PC-3 (cell line): Measurements from ENCODE around the gene KCNA4. TPM values are rescaled to one million over a fixed set of nuclear protein-coding genes. Genes with fewer than 3 reads are reported as not detected.
"Not testable (repeated sequence)": the region's sequence is repeated elsewhere in the genome, so short reads cannot be mapped to it uniquely, and the experiment has no call there.

Experiments
- ATAC-seq: fragments of 200-7000 bp; cut with Tn5 transposase; 2 replicates; pipeline ENCODE4 v1.9.1; 2020; ENCODE audit warnings: mild to moderate bottlenecking, moderate library complexity
- BruUV-seq: library from RNA; stranded (reverse); fragments of 400-500 nt; replicated peaks from 2 replicates; lab custom pipeline; 2021; lab: Mats Ljungman, UMichigan
- CTCF ChIA-PET: fragments of 300-600 bp; sonication (Branson Sonifier 250); formaldehyde crosslinking; loops from one replicate; lab custom pipeline; 2022; ENCODE audit warnings: antibody characterized with exemption; lab: Charles Lee
- POLR2A ChIA-PET: fragments of 300-600 bp; sonication (Branson Sonifier 250); formaldehyde crosslinking; loops from one replicate; lab custom pipeline; 2022; ENCODE audit warnings: antibody characterized with exemption; ENCODE audit not compliant: unreplicated experiment; lab: Charles Lee
- DNase-seq: peaks from one replicate; pipeline ENCODE4 v3.0.0-alpha.2; 2015
- H2AFZ ChIP-seq: fragments of 300-600 bp; sonication (generic); 2 replicates; pipeline ENCODE4 v1.6.0; 2016; ENCODE audit warnings: antibody characterized with exemption, low read length
- H3F3A ChIP-seq: fragments of 300-600 bp; sonication (generic); one replicate; pipeline ENCODE4 v1.6.0; 2017; ENCODE audit warnings: antibody characterized with exemption, low read length, control low read depth, mild to moderate bottlenecking; ENCODE audit not compliant: unreplicated experiment
- H3K27ac ChIP-seq: fragments of 300-600 bp; sonication (generic); 2 replicates; pipeline ENCODE4 v1.5.1; 2016; ENCODE audit warnings: mild to moderate bottlenecking, low read length
- H3K27me3 ChIP-seq: fragments of 300-600 bp; sonication (generic); 2 replicates; pipeline ENCODE4 v1.6.1; 2016; ENCODE audit warnings: low read length, mixed read lengths
- H3K36me3 ChIP-seq: fragments of 300-600 bp; sonication (generic); 2 replicates; pipeline ENCODE4 v1.6.1; 2016; ENCODE audit warnings: low read depth, mixed run types, low read length, mixed read lengths
- H3K4me1 ChIP-seq: fragments of 300-600 bp; sonication (generic); 2 replicates; pipeline ENCODE4 v1.5.1; 2016; ENCODE audit warnings: low read length; ENCODE audit not compliant: insufficient read depth
- H3K4me2 ChIP-seq: fragments of 300-600 bp; sonication (generic); 2 replicates; pipeline ENCODE4 v1.6.0; 2016; ENCODE audit warnings: low read length
- H3K4me3 ChIP-seq: fragments of 300-600 bp; sonication (generic); 2 replicates; pipeline ENCODE4 v1.5.1; 2016; ENCODE audit warnings: mild to moderate bottlenecking, low read length, mixed read lengths
- H3K79me2 ChIP-seq: fragments of 300-600 bp; sonication (generic); 2 replicates; pipeline ENCODE4 v1.6.1; 2017; ENCODE audit warnings: low read length, mixed read lengths
- H3K9ac ChIP-seq: fragments of 300-600 bp; sonication (generic); 2 replicates; pipeline ENCODE4 v1.6.0; 2016; ENCODE audit warnings: mild to moderate bottlenecking, low read length
- H3K9me2 ChIP-seq: fragments of 300-600 bp; sonication (generic); replicated peaks from 2 replicates; pipeline ENCODE4 v1.6.1; 2016; ENCODE audit warnings: mixed run types, low read length, mixed read lengths
- H3K9me3 ChIP-seq: fragments of 300-600 bp; sonication (generic); 2 replicates; pipeline ENCODE4 v1.6.1; 2016; ENCODE audit warnings: low read length, mixed read lengths
- H4K20me1 ChIP-seq: fragments of 300-600 bp; sonication (generic); 2 replicates; pipeline ENCODE4 v1.6.1; 2016; ENCODE audit warnings: low read length, mixed read lengths
- EZH2 ChIP-seq: fragments of 300-600 bp; sonication (generic); IDR thresholded peaks from one replicate; pipeline ENCODE4 v1.6.1; 2017; ENCODE audit warnings: antibody characterized with exemption, mild to moderate bottlenecking, low read length; ENCODE audit not compliant: unreplicated experiment
- EZH2phosphoT487 ChIP-seq: fragments of 300-600 bp; sonication (generic); IDR thresholded peaks from 2 replicates; pipeline ENCODE4 v1.6.1; 2018; ENCODE audit warnings: mild to moderate bottlenecking, antibody characterized with exemption, low read length, borderline replicate concordance
- intact Hi-C: fragments of 100-400 bp; cut with micrococcal nuclease; formaldehyde crosslinking; loops from 2 replicates; pipeline ENCODE4 v1.9.0; 2023
- total RNA-seq: library from RNA; depleted of rRNA; stranded (reverse); fragments of >200 nt; gene quantifications from 2 replicates; pipeline ENCODE4 v1.2.3, GENCODE V29; 2014
- TF ChIP-seq, protein P1 (sequence below): fragments of 300-600 bp; sonication (generic); conservative IDR thresholded peaks from 2 replicates; pipeline ENCODE4 v1.5.1; 2017; ENCODE audit warnings: antibody characterized with exemption, low read depth, mild to moderate bottlenecking, low read length

The KCNA4 gene
- total RNA-seq, 1 experiment from 2014 or later, result not detected

GRCh38 chr11:30034166-30034565 is 17.3 kb upstream of the KCNA4 start:
- H3K36me3 ChIP-seq, H3K27ac ChIP-seq, POLR2A ChIA-PET, DNase-seq, H3K4me1 ChIP-seq, ATAC-seq, H3K9ac ChIP-seq, H3F3A ChIP-seq, intact Hi-C loops, H3K4me3 ChIP-seq, H3K4me2 ChIP-seq, BruUV-seq, H4K20me1 ChIP-seq, H3K9me3 ChIP-seq, CTCF ChIA-PET, H2AFZ ChIP-seq, H3K9me2 ChIP-seq, H3K79me2 ChIP-seq, H3K27me3 ChIP-seq: not testable (repeated sequence)

GRCh38 chr11:30025396-30026139 is 8.7 kb upstream of the KCNA4 start:
- Histone ChIP-seq H2AFZ (no peak overlapping the region), H3K4me1 (no peaks in the 10 kb centered on the region), H3K36me3 (no peaks in the 10 kb centered on the region), H3K9ac (no peak overlapping the region), H3K4me2 (no peak overlapping the region), H3K4me3 (no peak overlapping the region), H3K27ac (no peak overlapping the region), H3K79me2 (no peaks in the 10 kb centered on the region), H3K27me3 (no peaks in the 10 kb centered on the region), H3K9me3 (no peaks in the 10 kb centered on the region), H4K20me1 (no peaks in the 10 kb centered on the region), H3K9me2 (no peaks in the 10 kb centered on the region), H3F3A (no peaks in the 10 kb centered on the region)
- no peak for ATAC-seq
- ChIA-PET POLR2A (no interaction called here), CTCF (no interaction called here)
- DNase-seq, result no peak
- intact Hi-C loops, result no loop called here
- no TSS peak for BruUV-seq
- TF ChIP-seq EZH2 (no peak), EZH2phosphoT487 (no peak)
- TF ChIP-seq, protein P1, sequence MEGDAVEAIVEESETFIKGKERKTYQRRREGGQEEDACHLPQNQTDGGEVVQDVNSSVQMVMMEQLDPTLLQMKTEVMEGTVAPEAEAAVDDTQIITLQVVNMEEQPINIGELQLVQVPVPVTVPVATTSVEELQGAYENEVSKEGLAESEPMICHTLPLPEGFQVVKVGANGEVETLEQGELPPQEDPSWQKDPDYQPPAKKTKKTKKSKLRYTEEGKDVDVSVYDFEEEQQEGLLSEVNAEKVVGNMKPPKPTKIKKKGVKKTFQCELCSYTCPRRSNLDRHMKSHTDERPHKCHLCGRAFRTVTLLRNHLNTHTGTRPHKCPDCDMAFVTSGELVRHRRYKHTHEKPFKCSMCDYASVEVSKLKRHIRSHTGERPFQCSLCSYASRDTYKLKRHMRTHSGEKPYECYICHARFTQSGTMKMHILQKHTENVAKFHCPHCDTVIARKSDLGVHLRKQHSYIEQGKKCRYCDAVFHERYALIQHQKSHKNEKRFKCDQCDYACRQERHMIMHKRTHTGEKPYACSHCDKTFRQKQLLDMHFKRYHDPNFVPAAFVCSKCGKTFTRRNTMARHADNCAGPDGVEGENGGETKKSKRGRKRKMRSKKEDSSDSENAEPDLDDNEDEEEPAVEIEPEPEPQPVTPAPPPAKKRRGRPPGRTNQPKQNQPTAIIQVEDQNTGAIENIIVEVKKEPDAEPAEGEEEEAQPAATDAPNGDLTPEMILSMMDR, result no peak

- Histone ChIP-seq H3K27me3 (0 out of 2 replicates have a peak, but pooled peaks cover under 1% of the 10 kb centered on the region), H3K4me1 (no peaks in the 10 kb centered on the region), H3K79me2 (no peaks in the 10 kb centered on the region), H3K36me3 (no peaks in the 10 kb centered on the region), H2AFZ (no peak overlapping the region), H3K4me2 (no peak overlapping the region), H3K4me3 (no peak overlapping the region), H3K27ac (no peak overlapping the region), H4K20me1 (no peaks in the 10 kb centered on the region), H3K9me3 (no peaks in the 10 kb centered on the region), H3K9me2 (no peaks in the 10 kb centered on the region), H3F3A (no peaks in the 10 kb centered on the region), H3K9ac (no peak overlapping the region)
- TF ChIP-seq, protein P1, result no peak
- no peak for TF ChIP-seq EZH2phosphoT487
- TF ChIP-seq EZH2, result no peak
- CTCF ChIA-PET, result no interaction called here
- DNase-seq (no peak), ATAC-seq (no peak)
- intact Hi-C loops, result no loop called here
- POLR2A ChIA-PET, result no interaction called here
- no TSS peak for BruUV-seq
Observed at GRCh38 chr11:30023074-30023473, 6.2 kb upstream of the KCNA4 start.
